ENCODE results near the gene TBC1D16.

- TF ChIP-seq CTCF (conservative IDR thresholded peaks at IDR 0.05; ENCODE audit: low read length) (no peak), EZH2phosphoT487 (IDR thresholded peaks at IDR 0.05; ENCODE audit: borderline replicate concordance, low read depth, low read length) (no peak)
Observed at GRCh38 chr17:79992649-79993389, 42.9 kb downstream of the TBC1D16 start.

Measured in OCI-LY7 (cell line).